Body of pancreas (tissue), 4 donors: ENCODE measurements around the gene DMAC2L. TPM values are rescaled to one million over a fixed set of nuclear protein-coding genes. Genes with fewer than 3 reads are reported as not detected.
A peak's percentile ranks its signal among the peaks of the same experiment; 100 is the strongest.

Experiments used
- ATAC-seq: fragments of 150-250 bp; one replicate; pipeline ENCODE4 v1.9.1; 2016
- DNase-seq, 4 donors: peaks; one replicate each; pipeline ENCODE4 v3.0.0-alpha.2; 2019
- H3K27ac ChIP-seq, 4 donors: fragments of 200-600 bp; sonication (generic); 1 replicate in 3 of 4; 2 replicates in 1 of 4; pipeline versions ENCODE4 v1.5.1 to v1.6.1; 2016 to 2019; ENCODE audit warnings: mild to moderate bottlenecking in 1 of 4, mixed read lengths in 1 of 4, moderate library complexity in 1 of 4
- H3K27me3 ChIP-seq, 2 donors: fragments of 200-600 bp; sonication (generic); one replicate each; pipeline ENCODE4 v1.6.0; 2016; ENCODE audit warnings: mild to moderate bottlenecking in 1 of 2
- H3K36me3 ChIP-seq, 2 donors: fragments of 200-600 bp; sonication (generic); replicated peaks in 1 of 2; 2 replicates each; pipeline ENCODE4 v1.5.1; 2016; ENCODE audit warnings: low read depth in 2 of 2; ENCODE audit not compliant: insufficient read depth in 1 of 2
- H3K4me1 ChIP-seq: fragments of 200-600 bp; sonication (generic); one replicate; pipeline ENCODE4 v1.6.0; 2016
- H3K4me3 ChIP-seq, 2 donors: fragments of 200-600 bp; sonication (generic); 1 replicate in 1 of 2; 2 replicates in 1 of 2; pipeline ENCODE4 v1.5.1; 2016 to 2019
- H3K9me3 ChIP-seq, 3 donors: fragments of 200-600 bp; sonication (generic); 1 replicate in 2 of 3; 2 replicates in 1 of 3; pipeline ENCODE4 v1.5.1; 2016
- CTCF ChIP-seq, 7 experiments: fragments of 450-650 bp in 4 of 7; fragments of 200-600 bp in 3 of 7; sonication (generic) in 3 of 7; IDR thresholded peaks; one replicate each; pipeline ENCODE4 v1.5.1; 2016 to 2019; ENCODE audit warnings: antibody characterized with exemption in 7 of 7
- POLR2A ChIP-seq, 3 donors: fragments of 450-650 bp; IDR thresholded peaks; one replicate each; pipeline ENCODE4 v1.6.1; 2016; ENCODE audit warnings: antibody characterized with exemption in 3 of 3, mild to moderate bottlenecking in 2 of 3
- WGBS, 2 donors: methylation state at CpG; one replicate each; pipeline ENCODE4 v1.1.5; 2017; 5-methylcytosine and 5-hydroxymethylcytosine counted together
- intact Hi-C: fragments of 100-400 bp; cut with DNase I; formaldehyde crosslinking; loops from one replicate; pipeline ENCODE4 v1.15.1; 2023
- total RNA-seq, 2 donors: library from RNA; depleted of rRNA; stranded (reverse); fragments of >200 nt; gene quantifications; one replicate each; pipeline ENCODE4 v1.1.0, GENCODE V29; 2016

Gene DMAC2L
- total RNA-seq, 2 donors from 2014 or later, result 2.6 to 3.9 TPM

- ATAC-seq, result no peak
These were observed 20.9 kb downstream of the DMAC2L start for GRCh38 chr14:50333014-50333509.

GRCh38 chr14:50334211-50334610, 22.1 kb downstream of the DMAC2L start:
- no peak for ATAC-seq
- Histone ChIP-seq H3K4me3 (no peak overlapping the region), H3K9me3 (no peaks in the 10 kb centered on the region), H3K27me3 (no peaks in the 10 kb centered on the region), H3K4me1 (peaks cover 20% of the 10 kb centered on the region), H3K27ac (no peak overlapping the region), H3K36me3 (no peaks in the 10 kb centered on the region)
- WGBS, 2 donors, result 93 to 94% methylated on average over 8 of the region's 8 CpGs
- TF ChIP-seq POLR2A (IDR thresholded peaks at IDR 0.05), result no peak
- no peak for TF ChIP-seq CTCF (IDR thresholded peaks at IDR 0.05)
- intact Hi-C loops, result no loop called here
- DNase-seq, result no peak

More at GRCh38 chr14:50333014-50333509, 20.9 kb downstream of the DMAC2L start:
- Histone ChIP-seq H3K36me3 (no peaks in the 10 kb centered on the region), H3K27ac (no peak overlapping the region), H3K27me3 (no peaks in the 10 kb centered on the region), H3K9me3 (no peaks in the 10 kb centered on the region), H3K4me3 (no peak overlapping the region), H3K4me1 (peaks cover 20% of the 10 kb centered on the region)
- 46 to 66% methylated on average over 3 of the region's 3 CpGs for WGBS, 2 donors
- intact Hi-C loops, result no loop called here
- no peak for TF ChIP-seq CTCF (IDR thresholded peaks at IDR 0.05)
- no peak for TF ChIP-seq POLR2A (IDR thresholded peaks at IDR 0.05)
- DNase-seq, result peak in 2 of 4 donors; percentile 20 to 44

GRCh38 chr14:50335389-50335788, 23.3 kb downstream of the DMAC2L start:
- Histone ChIP-seq H3K4me3 (no peak overlapping the region), H3K9me3 (no peaks in the 10 kb centered on the region), H3K4me1 (peaks cover 20% of the 10 kb centered on the region), H3K36me3 (no peaks in the 10 kb centered on the region), H3K27me3 (no peaks in the 10 kb centered on the region), H3K27ac (peak overlapping the region in 3 of 4 donors; percentile 63 to 74 (median 68))
- peak; percentile 76 to 87 (median 82) for DNase-seq
- 7 to 9% methylated on average over 7 of the region's 7 CpGs for WGBS, 2 donors
- ATAC-seq, result peak; percentile 93
- TF ChIP-seq CTCF (IDR thresholded peaks at IDR 0.05), result peak in 4 of 7 experiments; percentile 42 to 48 (median 46)
- peak in 1 of 3 donors; percentile 6 for TF ChIP-seq POLR2A (IDR thresholded peaks at IDR 0.05)
- intact Hi-C loops, result no loop called here

- TF ChIP-seq POLR2A (IDR thresholded peaks at IDR 0.05), result no peak
- TF ChIP-seq CTCF (IDR thresholded peaks at IDR 0.05), result no peak
- Histone ChIP-seq H3K27ac (peak overlapping the region in 3 of 4 donors; percentile 63 to 74 (median 68)), H3K27me3 (no peaks in the 10 kb centered on the region), H3K4me1 (peaks cover 20% of the 10 kb centered on the region), H3K9me3 (no peaks in the 10 kb centered on the region), H3K4me3 (no peak overlapping the region), H3K36me3 (no peaks in the 10 kb centered on the region)
- ATAC-seq (peak; percentile 18), DNase-seq (peak in 3 of 4 donors; percentile 19 to 45 (median 26))
- 58 to 62% methylated on average over 7 of the region's 7 CpGs for WGBS, 2 donors
- intact Hi-C loops, result no loop called here
These were observed 24.1 kb downstream of the DMAC2L start for GRCh38 chr14:50335989-50336824.
